HG02943 (cell line): ENCODE measurements around the gene BIRC3.
"Not testable (repeated sequence)": the region's sequence is repeated elsewhere in the genome, so short reads cannot be mapped to it uniquely, and the experiment has no call there.

ENCODE experiments used
- ATAC-seq: cut with Tn5 transposase; IDR thresholded peaks from one replicate; pipeline ENCODE4 v1.9.1; 2021; ENCODE audit warnings: mild to moderate bottlenecking, low read depth, moderate library complexity; ENCODE audit not compliant: unreplicated experiment

BIRC3 gene

DNA sequence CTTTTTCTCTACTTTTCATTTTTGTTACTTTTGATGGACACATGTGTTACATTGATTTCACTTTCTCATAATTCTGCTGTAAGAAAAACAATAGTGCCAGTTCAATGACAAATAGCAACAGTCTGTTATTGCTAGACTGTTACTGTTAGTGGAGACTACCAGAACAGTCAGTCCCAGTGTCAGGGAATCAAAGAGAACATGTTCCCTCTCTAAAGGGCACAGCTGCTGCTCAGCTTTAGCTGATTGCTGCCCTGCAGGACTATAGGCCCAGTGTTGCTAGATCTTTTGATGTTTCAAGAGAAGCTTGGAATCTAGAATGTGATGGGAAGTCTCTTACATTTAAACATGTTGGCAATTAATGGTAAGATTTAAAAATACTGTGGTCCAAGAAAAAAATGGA lies 3.4 kb downstream of the BIRC3 start:
- ATAC-seq = no peak

DNA sequence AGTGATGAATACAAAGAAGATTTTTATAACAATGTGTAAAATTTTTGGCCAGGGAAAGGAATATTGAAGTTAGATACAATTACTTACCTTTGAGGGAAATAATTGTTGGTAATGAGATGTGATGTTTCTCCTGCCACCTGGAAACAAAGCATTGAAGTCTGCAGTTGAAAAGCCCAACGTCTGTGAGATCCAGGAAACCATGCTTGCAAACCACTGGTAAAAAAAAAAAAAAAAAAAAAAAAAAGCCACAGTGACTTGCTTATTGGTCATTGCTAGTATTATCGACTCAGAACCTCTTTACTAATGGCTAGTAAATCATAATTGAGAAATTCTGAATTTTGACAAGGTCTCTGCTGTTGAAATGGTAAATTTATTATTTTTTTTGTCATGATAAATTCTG lies 5.3 kb downstream of the BIRC3 start:
- no peak for ATAC-seq

DNA sequence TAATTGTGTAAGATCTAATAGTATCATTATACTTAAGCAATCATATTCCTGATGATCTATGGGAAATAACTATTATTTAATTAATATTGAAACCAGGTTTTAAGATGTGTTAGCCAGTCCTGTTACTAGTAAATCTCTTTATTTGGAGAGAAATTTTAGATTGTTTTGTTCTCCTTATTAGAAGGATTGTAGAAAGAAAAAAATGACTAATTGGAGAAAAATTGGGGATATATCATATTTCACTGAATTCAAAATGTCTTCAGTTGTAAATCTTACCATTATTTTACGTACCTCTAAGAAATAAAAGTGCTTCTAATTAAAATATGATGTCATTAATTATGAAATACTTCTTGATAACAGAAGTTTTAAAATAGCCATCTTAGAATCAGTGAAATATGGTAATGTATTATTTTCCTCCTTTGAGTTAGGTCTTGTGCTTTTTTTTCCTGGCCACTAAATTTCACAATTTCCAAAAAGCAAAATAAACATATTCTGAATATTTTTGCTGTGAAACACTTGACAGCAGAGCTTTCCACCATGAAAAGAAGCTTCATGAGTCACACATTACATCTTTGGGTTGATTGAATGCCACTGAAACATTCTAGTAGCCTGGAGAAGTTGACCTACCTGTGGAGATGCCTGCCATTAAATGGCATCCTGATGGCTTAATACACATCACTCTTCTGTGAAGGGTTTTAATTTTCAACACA lies 6.4 kb downstream of the BIRC3 start:
- no peak for ATAC-seq

DNA sequence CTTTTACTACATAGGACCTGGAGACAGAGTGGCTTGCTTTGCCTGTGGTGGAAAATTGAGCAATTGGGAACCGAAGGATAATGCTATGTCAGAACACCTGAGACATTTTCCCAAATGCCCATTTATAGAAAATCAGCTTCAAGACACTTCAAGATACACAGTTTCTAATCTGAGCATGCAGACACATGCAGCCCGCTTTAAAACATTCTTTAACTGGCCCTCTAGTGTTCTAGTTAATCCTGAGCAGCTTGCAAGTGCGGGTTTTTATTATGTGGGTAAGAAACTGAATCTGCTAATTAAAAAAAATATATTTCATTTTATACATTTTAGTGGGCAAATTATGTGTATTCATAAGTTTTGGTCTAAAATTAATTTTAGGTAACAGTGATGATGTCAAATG lies 7.8 kb downstream of the BIRC3 start:
- no peak for ATAC-seq

DNA sequence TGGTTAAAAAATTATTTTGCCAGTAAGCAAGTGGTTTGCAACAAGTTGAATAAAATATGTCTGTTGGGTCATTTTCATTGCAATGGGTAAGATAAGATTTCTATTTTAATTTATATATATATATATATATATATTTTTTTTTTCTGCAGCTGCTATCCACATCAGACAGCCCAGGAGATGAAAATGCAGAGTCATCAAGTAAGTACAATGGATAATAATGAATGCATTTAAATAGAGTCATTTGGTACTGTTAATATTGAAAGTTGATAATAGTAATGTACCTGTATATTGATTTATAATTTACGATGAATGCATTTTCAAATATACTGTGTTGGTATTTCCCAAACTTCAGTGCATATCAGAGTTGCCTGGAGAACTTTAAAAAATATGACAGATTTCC lies 11.5 kb downstream of the BIRC3 start:
- no peak for ATAC-seq

DNA sequence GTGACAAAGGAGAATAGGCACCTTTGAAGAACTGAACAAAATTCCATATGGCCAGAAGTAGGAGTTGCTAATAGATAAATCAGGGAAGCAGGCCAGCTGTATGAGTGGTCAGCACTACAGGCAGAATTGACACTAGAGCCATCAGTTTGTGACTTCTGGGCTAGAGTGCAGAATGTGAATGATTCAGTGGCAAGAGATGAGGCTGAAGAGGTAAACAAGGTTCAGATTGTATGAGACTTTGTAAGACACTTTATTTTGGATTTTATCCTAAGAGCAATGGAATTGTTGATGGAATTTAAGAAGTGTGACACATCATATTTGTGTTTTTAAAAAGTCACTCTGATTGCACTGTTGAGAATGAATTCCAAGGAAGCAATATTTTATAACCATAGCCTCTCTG lies 12.9 kb downstream of the BIRC3 start:
- no peak for ATAC-seq

DNA sequence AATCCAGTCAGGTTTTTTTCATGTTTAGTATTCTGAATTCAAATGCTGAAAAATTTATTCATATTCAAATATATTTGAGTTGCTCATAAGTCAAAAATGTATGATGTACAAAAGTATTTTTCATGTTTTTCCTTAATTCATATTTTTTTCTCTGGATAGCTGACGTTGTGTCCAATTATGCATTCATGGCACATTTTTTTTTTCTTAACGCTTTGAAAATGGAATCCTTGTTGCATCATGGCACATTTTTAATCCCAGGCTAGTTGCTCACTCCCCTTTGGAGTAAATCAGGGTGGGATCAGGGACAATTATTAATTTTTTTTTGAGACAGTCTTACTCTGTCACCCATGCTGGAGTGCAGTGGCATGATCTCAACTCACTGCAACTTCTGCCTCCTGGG lies 14.1 kb downstream of the BIRC3 start:
- ATAC-seq = no peak

DNA sequence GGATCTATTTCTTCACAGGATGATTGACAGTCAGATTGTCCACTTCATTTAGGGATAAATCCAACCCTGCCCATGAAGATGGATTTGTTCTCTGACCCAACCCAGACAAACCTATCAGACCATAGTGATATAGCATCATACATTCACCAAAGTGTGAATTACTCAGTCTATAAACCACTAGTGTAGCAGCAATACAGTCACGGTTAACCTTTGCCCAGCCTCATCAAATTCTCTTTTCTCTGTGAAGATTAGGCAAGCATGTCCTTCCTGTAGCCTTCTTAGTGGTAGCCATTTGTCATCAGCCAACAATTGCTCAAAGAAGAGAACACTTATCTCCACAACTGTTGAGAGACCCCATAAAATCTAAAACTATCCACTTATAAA lies 15.3 kb downstream of the BIRC3 start:
- ATAC-seq = no peak

DNA sequence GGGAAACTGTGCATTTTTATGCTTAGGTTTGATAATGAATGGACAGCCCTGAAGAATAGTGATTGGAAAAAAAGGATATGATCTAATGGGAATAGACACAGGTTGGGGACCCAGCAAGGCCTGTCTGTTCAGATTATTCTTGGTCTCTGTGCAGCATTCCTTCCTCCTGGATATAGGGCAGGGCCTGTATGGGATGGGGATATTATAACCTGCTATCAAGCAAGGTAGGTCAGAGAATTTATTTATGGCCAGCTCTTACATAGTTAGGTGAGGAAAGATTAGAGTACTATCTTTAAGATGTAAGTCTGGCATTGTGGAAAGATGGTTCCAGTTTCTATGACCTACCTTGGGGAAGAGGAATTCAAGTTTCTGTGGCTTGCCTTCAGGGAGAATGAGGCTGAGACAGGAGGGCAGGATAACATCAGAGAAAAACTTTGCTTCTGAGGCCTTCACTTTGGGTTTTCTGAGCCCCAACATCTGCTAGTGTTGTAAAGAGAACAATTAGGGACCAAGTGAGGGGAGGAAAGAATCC lies 21.3 kb downstream of the BIRC3 start:
- no peak for ATAC-seq

DNA sequence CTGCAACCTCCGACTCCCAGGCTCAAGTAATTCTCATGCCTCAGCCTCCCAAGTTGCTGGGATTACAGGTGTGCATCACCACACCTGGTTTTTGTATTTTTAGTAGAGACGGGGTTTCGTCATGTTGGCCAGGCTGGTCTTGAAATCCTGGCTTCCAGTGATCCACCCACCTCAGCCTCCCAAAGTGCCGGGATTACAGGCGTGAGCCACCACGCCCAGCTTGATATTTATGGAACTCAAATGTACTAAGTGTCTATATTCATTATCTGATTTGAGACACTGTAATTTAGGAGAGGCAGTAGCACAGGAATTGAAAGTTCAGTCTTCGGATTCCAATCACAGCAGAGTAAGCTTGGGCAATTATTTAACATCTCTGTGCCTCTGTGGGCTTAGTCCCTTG lies 24.0 kb downstream of the BIRC3 start:
- ATAC-seq = not testable (repeated sequence)

DNA sequence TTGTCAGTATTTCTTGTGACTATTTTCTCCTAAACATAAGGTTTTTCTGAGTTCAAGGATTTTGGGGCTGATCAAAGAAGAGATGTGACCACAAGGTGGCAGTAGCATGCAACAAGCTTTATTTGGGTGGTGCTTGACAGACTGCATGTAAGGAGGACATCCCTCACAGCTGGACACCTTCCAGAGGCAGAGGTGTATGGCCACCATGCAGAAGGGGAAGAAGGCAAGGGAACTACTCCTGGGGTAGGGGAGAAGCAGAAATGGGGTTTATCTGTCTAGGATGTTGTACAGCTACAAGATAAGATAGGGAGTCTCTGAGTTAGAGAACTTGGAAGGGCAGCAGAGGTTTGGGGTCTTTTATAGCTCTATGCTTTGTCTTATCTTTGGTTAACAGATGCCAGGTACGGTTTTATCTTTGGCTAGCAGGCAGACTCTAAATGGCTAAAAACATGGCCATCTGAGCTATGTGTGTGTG lies 24.6 kb downstream of the BIRC3 start:
- no peak for ATAC-seq

DNA sequence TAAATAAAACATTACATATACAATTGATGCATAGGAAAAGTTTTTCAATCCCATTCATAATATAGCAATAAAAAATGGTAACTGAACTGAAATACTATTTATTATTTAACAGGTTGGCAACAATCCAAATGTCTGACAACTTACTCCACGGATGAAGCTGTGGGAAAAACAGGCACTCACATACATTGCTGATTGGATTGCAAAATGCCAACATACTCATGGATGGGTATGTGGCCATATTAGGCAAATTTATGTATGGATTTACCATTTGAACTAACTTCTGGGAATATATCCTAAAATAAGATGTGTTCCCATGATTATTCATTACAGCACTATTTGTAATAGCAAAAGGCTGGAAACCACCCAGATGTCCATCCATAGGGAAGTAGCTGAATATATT lies 26.5 kb downstream of the BIRC3 start:
- no peak for ATAC-seq

DNA sequence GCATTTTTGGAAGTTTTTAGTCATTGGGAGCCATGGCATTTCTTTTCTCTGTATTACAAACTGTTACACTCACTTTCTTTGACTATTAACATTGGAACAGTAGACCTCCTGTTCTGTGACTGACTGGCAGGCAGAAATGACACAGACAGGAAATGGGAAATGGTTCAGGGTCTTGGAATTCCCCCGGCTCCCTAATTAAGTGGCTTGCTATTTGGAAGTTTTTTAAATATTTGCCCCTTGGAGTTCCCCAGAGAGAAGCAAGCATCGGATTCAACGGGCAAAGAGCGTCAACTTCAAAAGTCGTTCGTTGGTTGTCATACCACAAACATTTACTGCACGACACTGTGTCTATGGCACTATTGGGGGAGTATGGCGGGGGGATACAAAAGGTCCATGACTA lies 28.6 kb downstream of the BIRC3 start:
- ATAC-seq = no peak

DNA sequence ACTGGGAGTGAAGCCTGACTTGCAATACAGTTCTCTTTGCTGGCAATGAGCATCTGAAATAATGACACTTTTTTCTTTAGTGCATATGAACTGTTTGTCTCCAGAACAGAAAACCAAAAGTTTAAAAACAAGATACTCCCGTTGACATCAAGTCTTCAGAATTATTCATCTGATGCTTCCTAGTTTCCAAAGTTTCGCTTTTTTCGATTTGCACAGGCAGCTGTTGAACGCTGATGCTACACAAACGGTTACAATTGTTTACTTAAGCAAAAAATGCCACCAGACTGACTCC lies 29.1 kb downstream of the BIRC3 start:
- ATAC-seq = no peak

DNA sequence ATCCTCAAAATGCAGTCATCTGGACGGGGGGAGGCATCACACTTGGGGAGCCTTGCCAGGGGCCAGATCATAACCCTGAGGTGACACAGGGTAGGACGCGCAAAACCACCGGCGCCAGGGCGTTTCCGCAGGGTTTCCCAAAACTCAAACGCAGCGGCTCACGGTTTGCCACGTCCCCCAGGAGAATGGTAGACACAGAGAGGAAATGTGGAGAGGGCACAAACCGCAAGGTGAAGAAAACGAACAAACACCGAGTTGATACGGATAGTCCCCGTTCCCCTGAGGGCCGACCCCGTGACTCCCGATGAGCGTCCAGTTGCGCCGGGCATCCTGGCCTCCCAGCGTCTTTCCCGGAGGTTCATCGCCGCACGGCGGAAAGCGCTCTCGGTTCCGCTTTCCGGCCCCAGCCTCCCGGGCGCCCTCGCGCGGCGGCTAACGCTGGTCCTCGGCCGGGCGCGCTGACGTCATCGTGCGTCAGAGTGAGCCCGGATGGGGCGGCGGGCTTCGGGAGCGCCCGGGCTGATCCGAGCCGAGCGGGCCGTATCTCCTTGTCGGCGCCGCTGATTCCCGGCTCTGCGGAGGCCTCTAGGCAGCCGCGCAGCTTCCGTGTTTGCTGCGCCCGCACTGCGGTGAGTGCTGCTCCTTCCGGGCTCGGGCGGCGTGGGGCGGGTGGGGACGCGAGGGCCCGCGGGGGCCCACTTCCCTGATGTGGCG lies 29.6 kb downstream of the BIRC3 start, which contains the start of gene BIRC2:
Gene BIRC2, plus strand, starts transcription at position 467 of the 714 bp plus-strand sequence. CDS start 2,641 bp downstream, outside the sequence.
- peak; percentile 85 for ATAC-seq

DNA sequence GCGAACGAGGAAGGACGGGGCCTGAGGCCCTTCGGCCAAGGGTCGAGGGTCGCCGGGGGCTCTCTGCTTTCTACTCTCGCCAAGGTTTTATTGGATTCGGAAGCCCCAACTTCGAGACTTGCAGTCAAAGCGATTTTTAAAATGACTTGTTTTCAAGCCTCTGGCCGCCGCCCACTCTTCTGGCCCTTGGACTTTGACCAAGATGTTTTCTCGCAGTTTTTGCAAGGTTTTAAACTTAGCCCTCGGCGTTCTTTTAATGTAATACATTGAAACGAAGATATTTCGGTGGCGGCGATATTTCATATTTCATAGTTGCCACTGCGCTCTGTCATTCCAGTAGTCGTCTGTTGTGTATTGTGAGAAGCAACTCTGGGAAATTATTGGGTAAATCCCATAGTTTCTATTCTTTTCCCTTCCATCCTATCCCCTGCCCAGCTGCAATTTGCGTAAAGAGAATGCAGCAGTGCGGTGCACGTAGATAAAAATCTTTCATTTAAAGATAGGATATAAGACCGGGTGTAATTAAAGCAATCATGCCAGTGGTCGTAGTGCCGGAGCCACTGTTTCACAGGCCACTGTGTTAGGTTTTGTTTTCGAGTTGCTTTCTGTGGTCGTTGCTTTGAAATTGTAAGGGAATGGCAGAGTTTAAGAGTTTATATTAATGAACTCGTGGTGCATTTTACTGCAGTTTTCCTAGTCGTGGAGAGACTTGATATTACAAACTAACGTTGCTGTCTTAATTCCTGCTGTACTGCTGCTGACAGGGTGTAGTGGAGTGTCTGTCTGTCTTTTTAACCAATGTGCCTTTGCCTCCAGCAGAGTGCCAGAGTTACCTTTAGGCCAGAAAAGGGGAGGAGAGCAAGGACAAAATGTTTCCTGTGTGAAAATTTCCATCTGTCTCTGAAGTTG lies 30.4 kb downstream of the BIRC3 start:
- ATAC-seq = peak; percentile 25

DNA sequence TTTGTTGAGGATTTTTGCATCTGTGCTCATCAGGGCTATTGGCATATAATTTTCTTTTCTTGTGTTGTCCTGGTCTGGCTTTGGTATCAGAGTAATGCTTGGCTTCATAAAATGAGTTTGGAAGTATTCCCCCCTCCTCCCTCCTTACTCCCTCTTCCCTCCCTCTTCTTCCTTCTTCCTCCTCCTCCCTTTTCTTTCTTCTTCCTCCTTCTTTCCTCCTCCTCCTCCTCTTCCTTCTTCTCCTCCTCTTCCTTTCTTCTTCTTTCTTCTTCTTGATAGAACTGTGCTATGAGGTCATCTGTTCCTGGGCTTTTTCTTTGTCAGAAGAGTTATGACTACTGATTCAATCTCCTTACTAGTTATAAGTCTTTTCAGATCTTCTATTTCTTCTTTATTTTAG lies 39.8 kb downstream of the BIRC3 start:
- no peak for ATAC-seq

DNA sequence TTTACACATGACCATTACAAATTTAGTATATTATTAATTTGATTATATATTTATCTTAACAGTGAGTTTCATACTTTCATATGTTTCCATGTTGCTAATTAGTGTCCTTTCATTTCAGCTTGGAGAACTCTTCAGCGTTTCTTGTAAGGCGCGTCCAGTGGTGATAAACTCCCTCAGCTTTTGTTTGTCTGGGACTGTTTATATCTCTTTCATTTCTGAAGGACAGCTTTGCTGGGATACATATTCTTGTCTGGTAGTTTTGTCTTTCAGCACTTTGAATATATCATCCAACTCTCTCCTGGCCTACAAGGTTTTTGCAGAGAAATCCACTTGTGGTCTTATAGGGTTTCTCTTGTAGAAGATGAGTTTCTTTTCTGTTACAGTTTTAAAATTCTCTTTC lies 42.1 kb downstream of the BIRC3 start:
- ATAC-seq = no peak

DNA sequence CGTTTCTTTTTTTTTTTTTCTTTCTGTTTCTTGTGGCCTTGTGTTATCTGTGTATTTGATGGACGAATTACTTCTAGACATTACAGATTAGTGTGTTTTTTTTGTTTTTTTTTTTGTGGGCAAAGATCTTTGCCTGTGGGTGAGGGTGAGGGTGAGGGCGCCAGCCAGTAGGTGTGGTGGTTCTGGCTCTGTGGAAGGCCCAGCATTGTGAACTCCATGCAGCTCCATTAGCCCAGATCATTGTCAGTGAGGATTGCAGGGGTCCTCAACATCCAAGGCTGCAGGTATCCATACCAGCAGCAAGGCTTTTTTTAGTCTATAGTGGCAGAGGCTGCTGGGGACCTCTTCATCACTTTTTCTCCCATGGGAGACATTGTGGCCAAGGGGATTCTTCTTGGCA lies 43.4 kb downstream of the BIRC3 start:
- no peak for ATAC-seq

DNA sequence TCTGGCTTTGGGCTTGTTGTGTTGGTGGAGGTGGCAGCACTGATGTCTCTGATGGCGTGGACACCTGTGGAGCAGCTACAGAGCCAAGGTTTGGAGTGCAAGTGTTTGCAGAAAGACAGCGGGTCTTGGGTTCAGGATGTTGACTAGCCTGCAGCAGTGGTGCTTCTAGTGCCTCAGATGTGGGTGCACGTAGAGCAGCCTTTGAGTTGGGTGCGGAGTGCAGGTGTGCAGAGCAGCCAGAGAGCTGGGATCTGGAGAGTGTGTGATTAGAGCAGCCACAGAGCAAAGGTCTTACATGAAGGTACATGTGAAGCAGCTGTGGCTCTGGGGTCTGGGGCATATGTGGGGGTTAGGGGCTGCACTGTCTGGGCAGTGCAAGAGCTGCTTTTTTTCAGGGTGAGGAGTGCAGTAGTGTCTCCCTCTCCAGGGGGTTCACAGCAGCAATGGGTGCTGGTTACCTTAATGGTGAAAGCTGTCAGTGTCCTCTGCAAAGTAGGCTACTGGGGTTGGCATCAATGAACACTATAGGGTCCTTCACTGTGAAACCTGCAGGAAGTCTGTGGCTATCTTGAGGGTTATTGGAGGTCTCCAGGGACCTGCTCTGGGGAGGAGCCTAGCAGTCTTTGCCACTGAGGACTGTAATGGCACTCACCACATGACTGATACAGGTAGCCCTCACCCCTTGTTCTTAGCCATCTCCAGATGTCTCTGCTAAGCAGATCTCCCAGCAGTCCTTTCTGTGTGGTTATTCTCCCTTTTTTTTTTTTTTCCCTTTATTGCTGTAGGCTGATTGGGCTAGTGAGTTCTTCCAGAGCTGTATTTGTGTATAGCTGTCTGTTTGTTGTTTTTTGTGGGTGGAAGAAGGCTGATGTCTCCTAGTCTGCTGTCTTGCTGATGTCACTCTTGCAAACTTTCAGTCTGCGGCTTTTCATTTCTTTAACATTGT lies 44.1 kb downstream of the BIRC3 start:
- ATAC-seq = peak; percentile 90
